ENCODE results near the gene SDHA.

DNA sequence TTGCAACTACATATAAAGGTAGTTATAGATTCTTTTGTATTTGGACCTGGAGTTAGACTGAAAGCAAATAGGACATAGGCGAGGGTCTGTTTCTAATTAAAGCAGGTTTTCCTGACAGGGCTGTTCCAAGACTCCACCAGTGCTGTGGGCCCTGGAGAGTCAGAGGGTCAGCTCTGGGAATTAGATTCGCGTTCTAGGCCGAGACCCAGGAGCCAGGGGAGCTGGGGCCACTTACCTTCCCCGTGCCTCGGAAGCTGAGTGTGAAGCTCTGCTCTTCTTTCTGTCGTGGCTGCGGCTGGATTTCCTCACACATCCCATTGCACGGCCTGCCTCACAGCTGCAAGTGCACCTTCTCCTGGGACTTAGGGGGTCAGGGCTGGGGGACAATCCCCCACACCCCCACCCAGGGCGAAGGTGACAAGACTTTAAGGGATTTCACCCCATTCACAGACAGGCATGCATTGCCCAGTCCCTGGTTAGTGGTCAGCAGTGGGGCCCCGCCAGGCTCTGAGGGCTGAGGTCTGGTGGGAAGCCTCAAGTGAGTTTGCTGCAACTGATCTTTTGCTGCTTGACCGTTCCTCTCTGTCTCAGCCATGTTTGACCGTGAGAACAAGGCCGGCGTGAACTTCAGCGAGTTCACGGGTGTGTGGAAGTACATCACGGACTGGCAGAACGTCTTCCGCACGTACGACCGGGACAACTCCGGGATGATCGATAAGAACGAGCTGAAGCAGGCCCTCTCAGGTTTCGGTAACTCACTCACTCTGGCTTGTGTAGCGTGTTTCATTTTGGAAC is 88.1 kb downstream of the SDHA start:
- TF ChIP-seq, protein P1, sequence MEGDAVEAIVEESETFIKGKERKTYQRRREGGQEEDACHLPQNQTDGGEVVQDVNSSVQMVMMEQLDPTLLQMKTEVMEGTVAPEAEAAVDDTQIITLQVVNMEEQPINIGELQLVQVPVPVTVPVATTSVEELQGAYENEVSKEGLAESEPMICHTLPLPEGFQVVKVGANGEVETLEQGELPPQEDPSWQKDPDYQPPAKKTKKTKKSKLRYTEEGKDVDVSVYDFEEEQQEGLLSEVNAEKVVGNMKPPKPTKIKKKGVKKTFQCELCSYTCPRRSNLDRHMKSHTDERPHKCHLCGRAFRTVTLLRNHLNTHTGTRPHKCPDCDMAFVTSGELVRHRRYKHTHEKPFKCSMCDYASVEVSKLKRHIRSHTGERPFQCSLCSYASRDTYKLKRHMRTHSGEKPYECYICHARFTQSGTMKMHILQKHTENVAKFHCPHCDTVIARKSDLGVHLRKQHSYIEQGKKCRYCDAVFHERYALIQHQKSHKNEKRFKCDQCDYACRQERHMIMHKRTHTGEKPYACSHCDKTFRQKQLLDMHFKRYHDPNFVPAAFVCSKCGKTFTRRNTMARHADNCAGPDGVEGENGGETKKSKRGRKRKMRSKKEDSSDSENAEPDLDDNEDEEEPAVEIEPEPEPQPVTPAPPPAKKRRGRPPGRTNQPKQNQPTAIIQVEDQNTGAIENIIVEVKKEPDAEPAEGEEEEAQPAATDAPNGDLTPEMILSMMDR (IDR thresholded peaks at IDR 0.05; ENCODE audit: insufficient read depth, low read depth, low read length), result no peak
- TF ChIP-seq EZH2 (IDR thresholded peaks at IDR 0.05; ENCODE audit: insufficient read depth, low read length), result no peak

Data from astrocyte (in vitro differentiated cells and primary cell).